ENCODE results near the gene WNT2B.

WNT2B gene

DNA sequence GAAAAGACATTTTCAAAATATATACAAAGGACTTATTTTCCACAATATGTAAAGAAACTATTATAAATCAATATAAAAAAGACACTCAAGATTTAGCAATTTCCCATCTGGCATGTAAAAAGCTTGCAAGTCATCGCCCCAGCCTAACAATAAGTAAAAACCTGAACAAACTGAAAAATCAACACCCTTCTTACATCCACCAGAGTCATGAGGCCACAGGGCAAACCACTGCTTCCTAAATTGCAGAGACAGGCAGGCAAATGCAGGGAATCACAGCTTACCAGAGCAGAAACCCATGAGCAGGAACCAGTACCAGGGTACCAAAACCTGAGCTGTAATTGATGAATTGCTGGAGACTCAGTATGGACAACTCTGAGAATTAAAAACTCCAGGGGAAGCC is 16.7 kb upstream of the WNT2B start:
- no peak for DNase-seq (ENCODE audit: low read depth)
- H3K4me3 ChIP-seq (ENCODE audit: low read length) = no peak overlapping the region
- TF ChIP-seq CTCF (conservative IDR thresholded peaks at IDR 0.05; ENCODE audit: low read depth, low read length) = no peak

GRCh38 chr1:112493351-112493750 is 15.4 kb upstream of the WNT2B start:
- no peak overlapping the region for H3K4me3 ChIP-seq (ENCODE audit: low read length)
- TF ChIP-seq CTCF (conservative IDR thresholded peaks at IDR 0.05; ENCODE audit: low read depth, low read length) = no peak
- no peak for DNase-seq (ENCODE audit: low read depth)

GRCh38 chr1:112496290-112496689 is 12.5 kb upstream of the WNT2B start:
- no peak overlapping the region for H3K4me3 ChIP-seq (ENCODE audit: low read length)
- TF ChIP-seq CTCF (conservative IDR thresholded peaks at IDR 0.05; ENCODE audit: low read depth, low read length) = no peak
- DNase-seq (ENCODE audit: low read depth) = no peak

DNA sequence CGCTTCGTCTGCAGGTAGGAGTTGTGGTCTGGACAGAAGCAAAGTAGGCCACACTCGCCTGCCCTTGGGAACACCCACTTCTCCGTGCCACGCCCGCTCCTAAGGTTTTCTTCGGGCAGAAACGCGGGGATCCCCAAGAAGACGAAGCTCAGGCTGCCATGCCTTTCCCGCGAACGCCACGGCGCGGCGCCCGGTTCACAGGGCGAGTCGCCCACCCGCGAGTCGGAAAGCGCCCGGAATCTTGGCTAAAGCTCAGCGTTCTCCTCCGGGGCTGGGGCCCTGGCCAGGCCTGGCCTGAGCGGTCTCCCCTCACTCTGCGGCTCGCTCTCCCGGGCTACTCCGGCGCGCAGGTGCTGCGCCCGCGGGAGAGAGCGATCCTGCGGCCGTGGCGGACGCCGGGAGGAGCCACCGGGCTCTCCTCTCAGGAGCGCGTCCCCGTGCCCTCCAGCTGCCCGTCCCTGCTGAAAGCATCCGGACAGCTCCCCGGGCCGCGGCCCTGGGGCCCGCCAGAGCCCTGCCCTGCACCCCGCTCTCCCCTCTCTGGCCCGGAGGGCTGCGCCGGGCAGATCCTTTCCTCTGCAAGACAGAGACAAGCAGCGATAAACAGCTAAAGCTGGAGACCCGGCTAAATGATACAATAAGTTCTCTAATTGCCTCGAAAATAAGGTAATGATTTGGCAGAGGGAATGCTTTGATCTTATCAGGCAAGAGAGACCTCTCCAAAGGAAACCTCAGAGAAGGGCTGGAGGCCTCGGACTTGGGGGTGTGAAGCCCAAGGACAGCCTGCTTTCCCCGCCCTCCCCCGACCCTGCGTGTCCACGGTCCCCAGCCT is 6.7 kb upstream of the WNT2B start:
- peak overlapping the region; percentile 42 for H3K4me3 ChIP-seq (ENCODE audit: low read length)
- DNase-seq (ENCODE audit: low read depth) = no peak
- peak; percentile 81 for TF ChIP-seq CTCF (conservative IDR thresholded peaks at IDR 0.05; ENCODE audit: low read depth, low read length)

DNA sequence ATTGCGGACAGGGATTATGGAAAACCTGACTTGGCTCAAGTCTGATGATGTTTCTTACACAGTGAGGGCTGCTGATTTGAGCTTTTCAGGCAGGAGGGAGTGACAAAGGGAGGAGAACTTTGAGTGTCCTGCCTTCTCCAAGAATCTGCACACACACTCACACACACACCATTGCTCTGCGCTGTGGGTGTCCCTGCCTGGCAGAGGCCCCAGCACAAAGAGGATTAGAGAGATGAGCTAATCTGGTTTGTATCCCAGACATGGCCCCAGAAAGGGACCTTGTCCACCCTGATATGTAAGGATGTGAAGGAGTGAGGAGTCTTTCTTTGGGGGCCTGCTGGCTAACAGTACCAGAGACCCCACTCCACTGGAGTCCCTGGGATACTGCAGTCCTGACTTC is 5.9 kb upstream of the WNT2B start:
- no peak for DNase-seq (ENCODE audit: low read depth)
- H3K4me3 ChIP-seq (ENCODE audit: low read length) = no peak overlapping the region
- TF ChIP-seq CTCF (conservative IDR thresholded peaks at IDR 0.05; ENCODE audit: low read depth, low read length) = no peak

GRCh38 chr1:112504001-112504660 is 4.6 kb upstream of the WNT2B start:
- no peak for TF ChIP-seq CTCF (conservative IDR thresholded peaks at IDR 0.05; ENCODE audit: low read depth, low read length)
- no peak overlapping the region for H3K4me3 ChIP-seq (ENCODE audit: low read length)
- DNase-seq (ENCODE audit: low read depth) = no peak
